ENCODE data around the gene LRRC43. TPM values are rescaled to one million over a fixed set of nuclear protein-coding genes. Genes with fewer than 3 reads are reported as not detected.

Gene LRRC43
- total RNA-seq, 1 experiment from 2014 or later, result not detected

- H3K9me3 ChIP-seq (ENCODE audit: low read length), result no peaks in the 10 kb centered on the region
- H3K9me2 ChIP-seq (replicated peaks; ENCODE audit: insufficient read depth, low read length), result no peaks in the 10 kb centered on the region
- H3K36me3 ChIP-seq (ENCODE audit: insufficient read depth, low read length), result 0 out of 2 replicates have a peak, but pooled peaks cover 1% of the 10 kb centered on the region
- no peaks in the 10 kb centered on the region for H3K79me2 ChIP-seq (ENCODE audit: low read length)
- H3K27ac ChIP-seq (ENCODE audit: low read length), result no peak overlapping the region
- H3K9ac ChIP-seq (ENCODE audit: low read length), result no peak overlapping the region
- no peak overlapping the region for H3K4me2 ChIP-seq (ENCODE audit: low read depth, low read length, poor library complexity, severe bottlenecking)
- no peak overlapping the region for H3K4me3 ChIP-seq (ENCODE audit: low read length)
- no peaks in the 10 kb centered on the region for H4K20me1 ChIP-seq (ENCODE audit: insufficient read depth, low read depth, low read length)
- H3K4me1 ChIP-seq (ENCODE audit: low read length), result no peaks in the 10 kb centered on the region
- no peak for DNase-seq
- H3K27me3 ChIP-seq (ENCODE audit: low read length), result no peaks in the 10 kb centered on the region
- H2AFZ ChIP-seq (ENCODE audit: low read length), result no peak overlapping the region
These were observed 43.0 kb upstream of the LRRC43 start for GRCh38 chr12:122139941-122140340.

- Histone ChIP-seq H3K27me3 (ENCODE audit: low read length) (no peaks in the 10 kb centered on the region), H3K9me2 (replicated peaks; ENCODE audit: insufficient read depth, low read length) (no peaks in the 10 kb centered on the region), H2AFZ (ENCODE audit: low read length) (no peak overlapping the region), H4K20me1 (ENCODE audit: insufficient read depth, low read depth, low read length) (no peaks in the 10 kb centered on the region), H3K27ac (ENCODE audit: low read length) (no peak overlapping the region), H3K4me1 (ENCODE audit: low read length) (no peaks in the 10 kb centered on the region), H3K9me3 (ENCODE audit: low read length) (no peaks in the 10 kb centered on the region), H3K9ac (ENCODE audit: low read length) (no peak overlapping the region), H3K4me2 (ENCODE audit: low read depth, low read length, poor library complexity, severe bottlenecking) (no peak overlapping the region), H3K4me3 (ENCODE audit: low read length) (no peak overlapping the region), H3K79me2 (ENCODE audit: low read length) (no peaks in the 10 kb centered on the region), H3K36me3 (ENCODE audit: insufficient read depth, low read length) (no peaks in the 10 kb centered on the region)
- no peak for DNase-seq
These were observed 42.3 kb upstream of the LRRC43 start for GRCh38 chr12:122140467-122141257.

GRCh38 chr12:122141911-122142725 is 40.8 kb upstream of the LRRC43 start:
- H3K9ac ChIP-seq (ENCODE audit: low read length), result no peak overlapping the region

GRCh38 chr12:122142857-122143256 is 40.1 kb upstream of the LRRC43 start:
- Histone ChIP-seq H4K20me1 (ENCODE audit: insufficient read depth, low read depth, low read length) (no peaks in the 10 kb centered on the region), H3K27me3 (ENCODE audit: low read length) (no peaks in the 10 kb centered on the region), H3K4me3 (ENCODE audit: low read length) (no peak overlapping the region), H3K9ac (ENCODE audit: low read length) (no peak overlapping the region), H2AFZ (ENCODE audit: low read length) (no peak overlapping the region), H3K4me1 (ENCODE audit: low read length) (no peaks in the 10 kb centered on the region), H3K9me2 (replicated peaks; ENCODE audit: insufficient read depth, low read length) (no peaks in the 10 kb centered on the region), H3K4me2 (ENCODE audit: low read depth, low read length, poor library complexity, severe bottlenecking) (no peak overlapping the region), H3K79me2 (ENCODE audit: low read length) (no peaks in the 10 kb centered on the region), H3K27ac (ENCODE audit: low read length) (no peak overlapping the region), H3K36me3 (ENCODE audit: insufficient read depth, low read length) (no peaks in the 10 kb centered on the region), H3K9me3 (ENCODE audit: low read length) (no peaks in the 10 kb centered on the region)
- no peak for DNase-seq

More at GRCh38 chr12:122141911-122142725, 40.8 kb upstream of the LRRC43 start:
- no peak overlapping the region for H3K4me3 ChIP-seq (ENCODE audit: low read length)
- no peak overlapping the region for H2AFZ ChIP-seq (ENCODE audit: low read length)
- H3K9me3 ChIP-seq (ENCODE audit: low read length), result no peaks in the 10 kb centered on the region
- H4K20me1 ChIP-seq (ENCODE audit: insufficient read depth, low read depth, low read length), result no peaks in the 10 kb centered on the region
- H3K36me3 ChIP-seq (ENCODE audit: insufficient read depth, low read length), result no peaks in the 10 kb centered on the region
- no peak overlapping the region for H3K27ac ChIP-seq (ENCODE audit: low read length)
- no peaks in the 10 kb centered on the region for H3K9me2 ChIP-seq (replicated peaks; ENCODE audit: insufficient read depth, low read length)
- H3K79me2 ChIP-seq (ENCODE audit: low read length), result no peaks in the 10 kb centered on the region
- H3K4me1 ChIP-seq (ENCODE audit: low read length), result no peaks in the 10 kb centered on the region
- H3K27me3 ChIP-seq (ENCODE audit: low read length), result no peaks in the 10 kb centered on the region
- no peak overlapping the region for H3K4me2 ChIP-seq (ENCODE audit: low read depth, low read length, poor library complexity, severe bottlenecking)
- no peak for DNase-seq

GRCh38 chr12:122144885-122145284 is 38.0 kb upstream of the LRRC43 start:
- Histone ChIP-seq H3K79me2 (ENCODE audit: low read length) (no peaks in the 10 kb centered on the region), H3K9me3 (ENCODE audit: low read length) (no peaks in the 10 kb centered on the region), H4K20me1 (ENCODE audit: insufficient read depth, low read depth, low read length) (no peaks in the 10 kb centered on the region), H3K4me3 (ENCODE audit: low read length) (no peak overlapping the region), H3K9ac (ENCODE audit: low read length) (no peak overlapping the region), H3K9me2 (replicated peaks; ENCODE audit: insufficient read depth, low read length) (no peaks in the 10 kb centered on the region), H3K4me1 (ENCODE audit: low read length) (peaks cover 3% of the 10 kb centered on the region), H3K4me2 (ENCODE audit: low read depth, low read length, poor library complexity, severe bottlenecking) (no peak overlapping the region), H3K27me3 (ENCODE audit: low read length) (no peaks in the 10 kb centered on the region), H2AFZ (ENCODE audit: low read length) (no peak overlapping the region), H3K27ac (ENCODE audit: low read length) (no peak overlapping the region), H3K36me3 (ENCODE audit: insufficient read depth, low read length) (no peaks in the 10 kb centered on the region)
- DNase-seq, result no peak

GRCh38 chr12:122145505-122146330 is 37.2 kb upstream of the LRRC43 start:
- Histone ChIP-seq H3K27me3 (ENCODE audit: low read length) (no peaks in the 10 kb centered on the region), H3K9me3 (ENCODE audit: low read length) (no peaks in the 10 kb centered on the region), H2AFZ (ENCODE audit: low read length) (no peak overlapping the region), H3K36me3 (ENCODE audit: insufficient read depth, low read length) (no peaks in the 10 kb centered on the region), H3K9ac (ENCODE audit: low read length) (no peak overlapping the region), H3K4me3 (ENCODE audit: low read length) (no peak overlapping the region), H3K9me2 (replicated peaks; ENCODE audit: insufficient read depth, low read length) (no peaks in the 10 kb centered on the region), H3K4me2 (ENCODE audit: low read depth, low read length, poor library complexity, severe bottlenecking) (no peak overlapping the region), H3K4me1 (ENCODE audit: low read length) (peaks cover 6% of the 10 kb centered on the region), H4K20me1 (ENCODE audit: insufficient read depth, low read depth, low read length) (no peaks in the 10 kb centered on the region), H3K27ac (ENCODE audit: low read length) (no peak overlapping the region), H3K79me2 (ENCODE audit: low read length) (no peaks in the 10 kb centered on the region)
- no peak for DNase-seq

GRCh38 chr12:122147514-122148290 is 35.2 kb upstream of the LRRC43 start:
- H3K4me2 ChIP-seq (ENCODE audit: low read depth, low read length, poor library complexity, severe bottlenecking), result no peak overlapping the region
- H3K9me3 ChIP-seq (ENCODE audit: low read length), result no peaks in the 10 kb centered on the region
- no peak overlapping the region for H2AFZ ChIP-seq (ENCODE audit: low read length)

More at GRCh38 chr12:122147514-122148290, 35.2 kb upstream of the LRRC43 start:
- Histone ChIP-seq H3K36me3 (ENCODE audit: insufficient read depth, low read length) (no peaks in the 10 kb centered on the region), H3K4me1 (ENCODE audit: low read length) (peaks cover 6% of the 10 kb centered on the region), H4K20me1 (ENCODE audit: insufficient read depth, low read depth, low read length) (no peaks in the 10 kb centered on the region), H3K9ac (ENCODE audit: low read length) (no peak overlapping the region), H3K9me2 (replicated peaks; ENCODE audit: insufficient read depth, low read length) (no peaks in the 10 kb centered on the region), H3K27ac (ENCODE audit: low read length) (no peak overlapping the region), H3K4me3 (ENCODE audit: low read length) (no peak overlapping the region), H3K79me2 (ENCODE audit: low read length) (no peaks in the 10 kb centered on the region), H3K27me3 (ENCODE audit: low read length) (no peaks in the 10 kb centered on the region)
- no peak for DNase-seq
